NCI-H510A treated with DMSO at 0.1 percent for 48 hours (cell line): ENCODE data around the gene TEX2.
"Not testable (repeated sequence)": the region's sequence is repeated elsewhere in the genome, so short reads cannot be mapped to it uniquely, and the experiment has no call there.

Experiments used
- DNase-seq: peaks from one replicate; lab custom pipeline; 2025; lab: John Stamatoyannopoulos, UW

The TEX2 gene

DNA sequence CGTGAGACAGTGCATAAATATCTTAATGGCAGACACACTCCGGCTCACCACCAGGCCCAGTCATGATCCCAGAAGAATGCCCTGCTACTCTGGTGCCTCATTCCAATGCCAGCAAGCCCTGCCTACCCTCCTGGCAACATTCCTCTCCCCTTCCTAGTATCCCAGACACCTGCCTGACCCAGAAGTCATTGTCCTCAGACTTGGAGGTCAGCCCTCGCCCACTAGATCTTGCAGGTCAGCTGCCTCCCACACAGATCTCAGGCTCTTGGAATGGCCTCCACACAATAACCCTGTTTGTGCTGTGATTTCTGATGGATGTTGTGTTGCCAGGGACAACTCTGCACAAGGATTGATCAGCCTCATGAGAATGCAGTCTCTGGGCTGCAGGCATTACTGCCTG lies 1.8 kb upstream of the TEX2 start:
- no peak for DNase-seq

DNA sequence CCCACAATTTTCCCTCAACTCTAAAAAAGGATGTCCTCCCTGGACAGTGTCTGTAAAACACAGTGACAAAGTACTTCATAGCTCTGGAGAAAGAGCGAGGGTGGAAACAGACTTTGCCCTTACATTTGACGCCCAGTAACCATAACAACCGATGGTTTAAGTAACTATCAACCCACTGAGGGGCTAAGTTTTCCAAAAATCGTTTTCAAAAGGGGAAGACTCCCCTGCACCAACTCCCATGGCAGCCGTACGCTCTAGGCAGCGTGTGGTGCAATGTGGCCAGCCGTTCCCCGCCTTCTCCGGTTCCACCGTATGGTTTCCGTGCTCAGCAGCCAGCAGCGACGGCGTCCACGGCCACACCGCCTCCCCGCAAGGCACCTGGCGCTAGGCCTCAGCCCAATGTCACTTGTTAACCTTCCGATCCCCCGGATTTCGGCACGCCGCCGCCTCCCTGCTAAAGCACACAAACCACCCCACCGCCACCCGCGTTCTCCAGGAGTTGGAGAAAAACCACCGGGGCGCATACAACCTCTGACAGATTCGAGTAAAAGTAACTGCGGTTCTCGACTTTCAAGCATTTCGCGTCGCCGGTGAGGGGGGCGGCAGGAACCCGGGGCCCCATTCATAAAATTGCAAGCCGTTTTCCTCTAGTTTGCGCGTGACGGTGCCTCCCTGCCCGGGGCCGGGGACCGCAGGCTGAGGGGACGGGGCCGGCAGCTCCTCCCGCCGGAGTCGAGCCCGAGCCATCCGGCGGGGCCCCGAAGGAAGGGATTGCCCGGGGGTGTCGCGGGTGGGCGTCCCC lies 661 bp downstream of the TEX2 start:
- DNase-seq, result peak; percentile 26

DNA sequence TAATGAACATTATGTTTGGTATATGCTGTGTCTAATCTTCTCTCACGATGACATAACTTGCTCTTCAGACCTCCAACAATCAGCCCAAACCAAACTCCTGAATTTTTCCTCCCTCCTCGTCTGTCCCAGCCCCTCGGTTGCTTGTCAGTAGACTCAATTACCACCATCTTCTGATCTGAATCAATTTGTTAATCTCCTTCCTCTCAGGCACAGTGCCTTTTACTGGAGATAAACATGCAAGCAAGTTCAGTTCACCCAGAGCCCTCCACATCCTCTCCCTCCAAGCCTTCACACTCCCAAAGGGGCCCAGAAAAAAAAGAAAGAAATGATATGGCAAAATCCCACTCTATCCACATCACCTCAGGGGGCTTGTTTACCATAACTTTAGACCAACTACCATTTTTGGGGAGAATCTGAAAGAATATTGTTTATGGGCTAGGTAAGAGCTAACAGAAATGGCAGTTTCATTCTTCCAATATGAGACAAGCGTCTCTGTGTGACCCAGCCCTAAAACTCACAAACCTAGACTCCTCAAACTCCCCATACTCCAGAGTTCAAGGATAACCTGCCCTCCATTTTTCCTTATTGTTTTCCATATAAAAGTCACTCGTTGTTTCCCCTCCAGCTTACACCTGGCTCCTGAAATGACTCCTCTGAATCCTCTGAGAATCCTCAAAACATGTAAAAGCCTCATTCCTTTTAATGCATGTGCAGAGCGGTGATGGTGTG lies 1.5 kb downstream of the TEX2 start:
- no peak for DNase-seq

DNA sequence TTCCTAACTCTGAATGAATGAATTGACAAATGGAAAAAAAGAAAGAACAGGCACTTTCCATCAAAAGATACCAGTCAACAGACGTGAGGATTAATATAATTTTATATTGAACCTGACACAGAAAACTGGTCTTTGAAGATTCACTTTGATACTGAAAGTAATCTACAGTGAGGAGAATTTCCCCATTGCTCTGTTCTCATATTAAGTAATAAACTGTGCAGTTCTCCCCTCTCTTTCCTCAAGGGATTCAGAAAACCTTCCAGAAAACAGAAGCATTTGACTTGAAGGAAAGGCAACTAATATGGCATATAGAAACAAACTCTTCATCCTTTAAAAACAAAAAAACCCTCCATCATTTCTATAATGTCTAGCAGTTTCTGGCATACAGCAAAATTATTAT lies 2.2 kb downstream of the TEX2 start:
- DNase-seq, result no peak

DNA sequence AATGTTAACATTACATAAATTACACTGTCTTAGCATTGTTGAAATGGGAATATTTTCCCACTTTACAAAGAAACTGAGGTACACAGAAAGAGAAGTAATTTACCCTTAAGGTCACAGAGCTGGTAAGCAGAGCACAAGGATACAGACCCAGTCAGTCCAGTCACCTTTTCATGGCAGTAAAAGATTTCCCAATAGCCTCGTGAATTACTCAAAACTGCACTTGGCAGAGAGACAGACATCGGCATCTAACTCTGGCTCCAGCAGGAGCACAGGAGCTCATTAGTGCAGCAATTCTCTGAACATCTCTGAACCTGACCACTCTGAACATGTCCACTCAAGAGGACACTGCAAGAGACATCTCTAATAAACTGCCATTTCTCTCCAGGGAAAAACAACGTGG lies 3.1 kb downstream of the TEX2 start:
- DNase-seq, result no peak

DNA sequence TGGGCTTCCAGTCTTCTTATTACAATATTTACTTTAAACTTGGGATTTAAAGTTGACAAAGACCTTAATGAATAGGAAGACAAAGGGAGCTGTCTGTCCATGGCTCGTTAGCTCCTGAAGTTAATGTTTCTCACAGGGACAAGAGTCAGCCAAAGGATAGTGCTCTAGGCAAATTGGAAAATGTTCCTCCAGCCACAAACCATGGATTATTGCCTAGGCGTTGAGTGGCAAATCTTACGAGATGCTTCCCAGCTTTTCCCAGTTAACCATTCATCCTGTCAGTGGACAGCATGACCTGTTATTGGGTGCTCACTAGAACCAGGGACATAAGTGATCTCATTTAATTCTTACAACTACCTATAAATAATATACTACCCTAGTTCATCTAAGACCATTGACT lies 3.6 kb downstream of the TEX2 start:
- DNase-seq, result no peak

DNA sequence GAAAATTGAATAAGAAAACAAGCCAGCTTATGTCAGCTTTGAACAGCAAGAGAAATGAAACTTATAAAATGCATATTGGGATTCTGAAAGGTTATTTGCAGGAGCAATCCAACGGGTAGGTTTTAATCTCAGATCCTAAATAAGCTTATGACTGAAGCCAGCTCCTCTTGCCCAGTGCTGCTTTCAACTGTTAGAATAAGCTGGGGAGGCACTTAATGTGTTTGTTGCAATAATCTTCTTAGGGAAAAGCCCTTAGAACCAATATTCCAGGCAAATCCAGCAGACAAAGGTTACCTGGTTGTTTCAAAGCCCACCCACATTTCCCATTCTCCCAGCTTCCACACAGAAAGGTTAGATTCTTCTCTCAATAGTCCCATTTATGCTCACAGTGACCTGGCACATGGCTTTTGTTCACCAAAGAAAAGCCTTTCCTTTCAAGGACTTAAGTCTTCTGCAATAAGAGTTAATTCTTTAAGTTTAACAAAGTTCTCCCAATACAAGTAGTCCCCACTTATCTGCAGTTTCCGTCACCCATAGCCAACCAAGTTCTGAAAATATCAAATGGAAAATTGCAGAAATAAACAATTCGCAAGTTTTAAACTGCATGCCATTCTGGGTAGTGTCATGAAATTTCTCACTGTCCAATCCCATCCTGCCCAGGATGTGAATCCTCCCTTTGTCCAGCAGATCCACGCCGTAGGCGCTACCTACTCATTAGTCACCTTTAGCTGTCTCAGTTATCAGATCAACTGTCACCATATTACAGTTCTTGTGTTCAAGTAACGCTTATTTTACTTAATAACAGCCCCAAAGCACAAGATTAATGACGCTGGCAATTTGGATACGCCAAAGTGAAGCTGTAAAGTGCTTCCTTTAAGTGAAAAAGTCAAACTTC lies 5.9 kb downstream of the TEX2 start:
- no peak for DNase-seq

DNA sequence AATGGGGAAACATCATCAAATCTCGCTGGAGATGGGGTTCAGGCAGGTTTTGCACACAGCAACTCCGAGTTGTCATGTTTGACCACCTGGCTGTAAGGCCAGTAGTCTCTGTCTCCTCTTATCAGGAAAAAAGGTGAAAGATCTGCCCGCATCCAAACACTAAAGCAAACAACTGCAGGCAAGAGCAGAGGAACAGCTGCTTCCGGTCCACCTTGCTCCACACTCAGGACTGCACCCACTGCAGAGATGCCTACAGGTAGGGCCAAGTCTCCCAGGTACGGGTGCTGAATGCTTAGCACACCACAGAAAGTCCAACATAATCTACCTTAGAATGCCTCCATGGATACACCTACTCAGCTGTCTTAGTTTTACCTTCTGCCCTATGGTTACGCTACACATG lies 7.3 kb downstream of the TEX2 start:
- peak; percentile 90 for DNase-seq

DNA sequence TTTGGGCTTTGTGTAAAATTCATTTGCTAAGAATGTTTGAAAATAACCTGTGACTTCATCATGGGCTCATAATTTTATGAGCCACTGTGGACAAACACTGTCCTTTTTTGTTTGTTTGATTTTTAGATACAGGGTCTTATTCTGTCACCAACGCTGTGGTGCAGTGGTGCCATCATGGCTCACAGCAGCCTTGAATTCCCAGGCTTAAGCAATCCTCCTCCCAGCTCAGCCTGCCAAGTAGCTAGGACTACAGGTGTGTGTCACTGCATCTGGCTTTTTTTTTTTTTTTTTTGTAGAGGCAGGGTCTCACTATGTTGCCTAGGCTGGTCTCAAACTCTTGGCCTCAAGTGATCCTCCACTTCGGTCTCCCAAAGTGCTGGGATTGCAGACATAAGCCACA lies 8.3 kb downstream of the TEX2 start:
- DNase-seq, result no peak

DNA sequence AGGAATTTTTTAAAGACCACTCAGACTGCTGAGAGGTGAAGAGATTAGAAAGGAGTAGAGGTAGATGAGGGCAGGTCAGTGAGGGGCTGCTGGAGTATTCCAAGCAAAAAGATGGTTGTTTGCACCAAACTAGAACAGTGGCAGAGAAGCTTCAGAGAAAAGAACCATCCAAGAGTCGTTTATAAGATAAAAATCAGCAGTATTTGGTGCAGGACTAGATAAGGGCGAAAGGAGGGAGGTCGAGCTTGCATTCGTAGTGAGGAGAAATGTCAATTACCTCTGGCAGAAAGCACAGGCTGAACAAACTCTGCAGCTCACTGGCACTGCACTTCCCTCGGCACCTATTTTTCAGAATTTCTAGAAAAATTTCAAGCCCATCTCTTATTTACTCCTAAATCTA lies 9.6 kb downstream of the TEX2 start:
- no peak for DNase-seq

DNA sequence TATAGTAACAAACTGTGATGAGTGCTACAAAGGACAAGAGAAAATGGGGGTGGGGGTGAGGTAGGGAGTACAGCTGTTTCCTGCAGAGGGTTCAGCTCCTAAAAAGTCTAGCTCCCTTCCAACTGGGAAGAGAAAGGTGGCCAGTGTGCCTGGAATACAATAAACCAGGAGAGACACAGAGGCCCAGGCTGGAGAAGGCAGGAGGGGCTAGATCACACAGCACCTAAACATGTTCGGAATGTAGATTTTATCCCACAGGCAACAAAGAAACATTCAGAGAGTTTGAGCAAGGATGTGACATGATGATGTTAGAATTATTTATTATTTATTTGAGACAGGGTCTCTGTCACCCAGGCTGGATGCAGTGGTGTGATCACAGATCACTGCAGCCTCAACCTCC lies 10.2 kb downstream of the TEX2 start:
- DNase-seq, result no peak

DNA sequence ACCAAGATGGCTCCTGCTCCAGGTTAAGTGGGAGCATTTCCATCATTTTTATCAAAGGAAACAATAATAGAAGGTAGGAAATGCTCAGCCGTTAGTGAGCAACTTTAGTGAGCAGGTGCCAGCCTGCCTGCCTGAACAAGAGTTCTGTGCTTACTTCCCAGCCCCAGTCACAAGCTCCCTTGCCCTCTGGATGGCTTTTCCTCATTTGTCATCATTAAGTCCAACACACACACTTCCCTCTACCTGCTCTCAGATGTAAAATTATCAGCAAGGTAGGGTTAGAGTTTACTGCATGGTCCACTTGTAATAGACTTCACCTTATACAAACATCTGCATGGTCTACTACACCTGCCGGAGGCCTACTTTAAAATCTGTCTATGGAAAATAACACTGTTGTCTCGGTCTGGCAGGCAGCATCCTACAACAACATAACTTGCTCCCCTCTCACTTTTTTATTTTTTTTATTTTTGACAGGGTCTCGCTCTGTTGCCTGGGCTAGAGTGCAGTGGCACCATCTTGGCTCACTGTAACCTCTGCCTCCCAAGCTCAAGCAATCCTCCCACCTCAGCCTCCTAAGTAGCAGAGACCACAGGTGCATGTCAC lies 12.7 kb downstream of the TEX2 start:
- peak; percentile 98 for DNase-seq

DNA sequence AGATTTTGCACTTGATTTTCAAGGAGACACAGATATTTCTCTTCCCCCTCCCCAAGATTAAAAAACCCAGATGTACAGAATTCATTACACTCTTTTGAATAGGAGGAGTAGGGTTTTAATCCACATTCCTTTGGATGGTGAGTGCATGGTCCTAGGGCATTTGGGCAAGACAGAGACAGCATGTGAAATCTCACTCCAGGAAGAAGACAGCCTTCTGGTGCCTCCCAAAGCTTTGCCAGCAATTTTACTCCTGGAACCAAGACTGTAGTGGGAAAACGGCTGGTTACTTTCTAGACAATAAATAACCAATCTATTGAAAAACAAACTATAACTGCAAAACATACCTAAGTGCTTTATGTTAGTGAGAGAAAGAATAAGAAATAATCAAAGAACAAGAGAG lies 15.2 kb downstream of the TEX2 start:
- DNase-seq, result no peak

DNA sequence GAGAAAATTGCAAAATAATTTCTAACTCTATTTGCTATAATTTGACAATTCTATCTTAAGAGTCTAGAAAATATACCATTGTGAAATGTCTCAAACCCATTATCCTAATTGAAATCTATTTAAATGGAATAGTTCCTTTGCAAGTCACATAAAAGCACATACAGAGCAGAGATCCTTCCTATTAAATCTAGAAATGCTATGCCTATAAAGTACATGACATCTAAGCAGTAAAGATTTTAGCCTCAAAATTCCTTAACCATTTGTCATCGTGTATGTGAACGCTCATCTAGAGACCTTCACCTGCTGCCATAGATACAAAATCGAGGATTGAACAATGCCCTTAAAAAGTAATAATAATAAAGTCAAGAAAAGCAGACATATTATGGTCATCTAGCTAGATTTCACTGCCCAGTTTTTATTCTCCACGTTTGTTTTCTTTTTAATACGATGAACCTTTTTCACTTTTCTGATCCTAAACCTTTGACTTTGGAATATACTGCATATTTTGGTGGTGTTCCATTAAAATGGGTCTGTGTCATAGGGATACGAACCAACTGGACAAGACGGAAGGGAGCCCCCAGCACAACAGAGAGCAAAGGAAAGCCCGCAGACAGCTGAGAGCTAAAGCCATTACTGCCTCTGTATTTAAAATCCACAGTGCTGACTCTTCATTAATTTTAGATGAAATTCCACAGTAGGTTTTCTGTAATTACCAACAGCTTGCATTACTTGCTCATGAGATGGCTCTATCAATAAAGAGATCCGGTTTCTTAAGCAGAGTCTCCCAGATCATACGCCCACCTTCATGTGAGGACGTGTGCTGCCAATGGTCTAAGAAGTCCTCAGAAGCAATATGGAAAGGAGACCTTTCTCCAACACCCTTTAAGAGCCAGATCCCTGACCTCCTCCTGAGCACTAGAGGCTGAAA lies 17.6 kb downstream of the TEX2 start:
- DNase-seq, result no peak

DNA sequence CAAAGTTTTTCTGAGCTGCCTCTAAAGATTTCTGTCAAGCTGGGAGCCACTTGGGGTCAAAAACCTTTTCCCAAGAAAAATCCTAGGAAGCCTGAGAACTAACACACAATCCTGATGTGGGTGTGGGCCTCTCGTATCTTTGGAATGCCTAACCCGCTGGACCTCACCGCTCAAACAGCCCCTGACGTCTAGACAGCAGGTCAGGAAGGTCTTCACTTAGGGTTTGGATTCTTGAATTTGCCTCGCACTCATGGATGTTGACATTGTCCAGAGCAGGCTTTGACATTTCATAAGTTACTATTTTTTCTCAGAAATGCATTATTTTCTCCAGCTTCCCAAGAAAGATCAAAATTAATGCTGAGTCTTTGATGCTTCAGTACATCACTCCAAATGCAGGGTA lies 18.9 kb downstream of the TEX2 start:
- no peak for DNase-seq

DNA sequence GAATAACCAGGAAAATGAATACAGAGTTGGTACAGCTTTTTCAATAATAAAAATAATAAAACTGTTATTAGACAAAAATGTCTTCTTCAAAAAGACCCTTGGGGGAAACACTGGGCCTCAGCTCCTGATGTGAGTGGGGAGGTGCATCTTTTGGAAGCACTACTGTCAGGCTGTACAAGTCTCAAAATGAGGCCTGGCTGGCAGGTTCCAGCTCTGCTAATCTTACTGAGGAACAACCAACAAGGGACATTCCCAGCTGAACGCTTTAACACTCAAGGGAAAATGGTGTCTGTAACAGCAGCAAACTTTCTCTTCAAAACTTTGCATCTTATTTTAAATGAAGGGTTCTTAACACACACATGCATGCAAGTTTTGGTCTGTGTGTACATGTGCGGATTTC lies 19.7 kb downstream of the TEX2 start:
- no peak for DNase-seq

DNA sequence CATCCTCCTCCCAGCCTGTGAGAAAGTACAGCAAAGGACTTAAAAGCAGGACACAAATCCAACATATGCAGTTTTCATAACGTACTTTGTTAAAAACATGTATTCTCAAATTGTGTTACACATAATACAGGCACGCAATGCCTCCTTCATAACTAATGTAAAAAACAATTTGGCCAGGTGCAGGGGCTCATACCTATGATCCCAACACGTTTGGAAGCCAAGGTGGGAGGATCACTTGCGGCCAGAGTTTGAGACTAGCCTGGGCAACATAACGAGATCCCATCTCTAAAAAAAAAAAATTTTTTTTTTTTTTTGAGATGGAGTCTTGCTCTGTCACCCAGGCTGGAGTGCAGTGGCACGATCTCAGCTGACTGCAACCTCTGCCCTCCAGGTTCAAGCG lies 20.4 kb downstream of the TEX2 start:
- DNase-seq, result no peak

DNA sequence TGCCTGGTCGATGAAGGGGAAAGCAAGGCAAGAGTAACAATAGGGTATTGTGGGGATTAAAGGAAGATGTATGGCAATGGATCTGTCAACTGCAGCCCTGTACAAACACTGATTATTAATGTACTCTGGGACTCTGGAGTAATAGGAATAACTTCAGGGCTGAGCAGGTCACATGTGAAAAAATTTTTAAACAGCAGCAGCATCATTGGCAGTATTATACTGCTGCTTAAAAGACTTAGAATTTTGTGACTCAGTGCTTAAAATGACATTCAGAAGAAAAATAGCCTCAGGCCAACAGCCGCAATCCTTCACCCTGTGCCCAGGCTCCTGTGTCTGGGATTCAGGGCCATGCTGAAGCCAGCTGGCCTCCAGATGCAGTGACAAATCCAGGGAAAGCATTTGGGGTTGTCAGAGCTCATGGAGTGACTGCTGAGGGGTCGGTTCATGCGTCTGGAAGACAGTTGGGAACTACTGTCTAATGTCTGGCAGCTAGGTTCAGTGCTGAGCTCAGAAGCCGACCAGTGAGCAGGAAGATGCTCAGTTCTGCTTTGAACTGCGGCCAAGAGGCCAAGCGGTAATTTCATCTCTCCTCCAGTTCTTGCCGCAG lies 22.2 kb downstream of the TEX2 start:
- no peak for DNase-seq

DNA sequence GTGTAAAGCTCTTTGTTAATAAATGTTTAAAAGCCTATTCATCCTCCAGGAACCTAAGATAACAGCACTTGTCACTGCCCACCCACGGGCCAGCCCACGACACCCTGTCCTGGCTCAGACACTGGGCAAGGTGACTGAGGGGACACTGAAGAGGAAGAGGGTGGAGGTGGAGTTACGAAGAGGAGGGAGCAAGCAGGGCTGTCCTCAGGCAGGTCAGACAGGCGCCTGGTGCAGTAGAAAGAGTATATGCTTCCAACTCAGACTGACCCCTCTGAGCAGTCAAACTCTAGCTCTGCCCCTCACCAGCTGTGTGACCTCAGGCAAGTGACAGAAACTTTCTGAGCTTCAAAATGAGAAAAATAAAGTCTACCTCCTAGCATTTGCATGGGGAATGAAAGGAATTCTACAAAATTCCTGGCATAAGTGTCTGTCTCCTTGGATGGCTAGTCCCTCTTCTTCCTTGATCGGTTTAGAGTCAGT lies 22.8 kb downstream of the TEX2 start:
- DNase-seq, result no peak

DNA sequence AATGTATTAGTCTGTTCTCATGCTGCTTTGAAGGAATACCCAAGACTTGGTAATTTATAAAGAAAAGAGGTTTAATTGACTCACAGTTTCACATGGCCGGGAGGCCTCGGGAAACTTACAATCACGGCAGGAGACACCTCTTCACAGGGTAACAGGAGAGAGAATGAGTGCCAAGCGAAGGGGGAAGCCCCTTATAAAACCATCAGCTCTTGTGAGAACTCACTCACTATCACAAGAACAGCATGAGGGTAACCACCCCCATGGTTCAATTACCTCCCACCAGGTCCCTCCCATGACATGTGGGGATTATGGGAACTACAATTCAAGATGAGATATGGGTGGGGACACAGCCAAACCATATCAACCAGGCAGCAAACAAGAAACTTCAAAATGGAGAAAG lies 24.6 kb downstream of the TEX2 start:
- DNase-seq, result not testable (repeated sequence)
